ENCODE data around the gene PYM1. TPM values are rescaled to one million over a fixed set of nuclear protein-coding genes. Genes with fewer than 3 reads are reported as not detected.
A peak's percentile ranks its signal among the peaks of the same experiment; 100 is the strongest.

The PYM1 gene
- total RNA-seq, 2 experiments from 2014 or later: 22.1 to 22.9 TPM

DNA sequence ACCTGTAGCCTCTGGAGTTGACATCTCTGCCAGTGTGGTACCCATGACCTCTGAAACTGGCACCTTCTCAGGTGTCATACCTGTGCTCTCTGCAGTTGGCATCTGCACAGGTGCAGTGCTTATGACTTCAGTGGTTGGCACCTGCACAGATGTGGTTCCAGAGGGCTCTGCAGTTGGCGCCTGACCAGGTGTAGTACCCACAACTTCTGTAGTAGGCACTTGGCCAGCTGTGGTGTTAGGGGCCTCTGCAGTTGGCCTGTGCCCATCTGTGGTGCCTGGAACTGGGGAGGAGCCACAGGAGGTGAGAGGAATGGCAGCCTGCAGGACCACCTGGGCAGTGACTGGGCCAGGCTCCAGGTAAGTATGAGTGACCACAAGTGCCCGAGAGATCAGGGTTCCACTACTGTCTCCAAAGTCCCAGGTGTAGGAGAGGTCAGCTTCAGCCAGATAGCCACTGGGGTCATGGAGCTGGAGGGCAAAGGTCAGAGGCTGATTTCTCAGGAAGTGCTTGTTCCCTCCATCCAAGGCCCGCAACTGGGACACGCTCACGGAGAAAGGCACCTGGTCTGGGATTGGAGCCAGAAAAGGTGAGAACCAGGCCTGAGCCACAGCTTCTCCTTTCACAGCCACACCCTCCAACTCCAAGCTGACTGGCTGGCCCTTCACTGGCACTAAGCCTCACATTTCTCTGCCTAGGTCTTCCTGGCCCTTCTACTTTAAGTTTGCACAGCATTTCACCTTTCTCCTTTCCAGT, 29.6 kb upstream of the PYM1 start:
- ATAC-seq: no peak
- no peak overlapping the region for H3K4me3 Mint-ChIP-seq
- H3K36me3 Mint-ChIP-seq (ENCODE audit: low read depth): peaks cover 18% of the 10 kb centered on the region
- peak overlapping the region; percentile 37 for H3K27ac Mint-ChIP-seq
- DNase-seq: no peak
- ChIA-PET CTCF (interaction anchor here (0.7 to 1.8 kb wide), 7 partner anchors 9 to 219 kb away, joined by 3 to 6 read pairs (median 3); partner anchors contain the start of gene PMEL), POLR2A (interaction anchor here (0.6 to 5.9 kb wide), 7 partner anchors 10 to 227 kb away, joined by 3 to 46 read pairs (median 4); partner anchors contain the start of genes CDK2, PMEL and RAB5B)
- intact Hi-C loops (cut with micrococcal nuclease): no loop called here
- peaks cover 15% of the 10 kb centered on the region for H3K4me1 Mint-ChIP-seq (ENCODE audit: low read depth)
- TF ChIP-seq, protein P1, sequence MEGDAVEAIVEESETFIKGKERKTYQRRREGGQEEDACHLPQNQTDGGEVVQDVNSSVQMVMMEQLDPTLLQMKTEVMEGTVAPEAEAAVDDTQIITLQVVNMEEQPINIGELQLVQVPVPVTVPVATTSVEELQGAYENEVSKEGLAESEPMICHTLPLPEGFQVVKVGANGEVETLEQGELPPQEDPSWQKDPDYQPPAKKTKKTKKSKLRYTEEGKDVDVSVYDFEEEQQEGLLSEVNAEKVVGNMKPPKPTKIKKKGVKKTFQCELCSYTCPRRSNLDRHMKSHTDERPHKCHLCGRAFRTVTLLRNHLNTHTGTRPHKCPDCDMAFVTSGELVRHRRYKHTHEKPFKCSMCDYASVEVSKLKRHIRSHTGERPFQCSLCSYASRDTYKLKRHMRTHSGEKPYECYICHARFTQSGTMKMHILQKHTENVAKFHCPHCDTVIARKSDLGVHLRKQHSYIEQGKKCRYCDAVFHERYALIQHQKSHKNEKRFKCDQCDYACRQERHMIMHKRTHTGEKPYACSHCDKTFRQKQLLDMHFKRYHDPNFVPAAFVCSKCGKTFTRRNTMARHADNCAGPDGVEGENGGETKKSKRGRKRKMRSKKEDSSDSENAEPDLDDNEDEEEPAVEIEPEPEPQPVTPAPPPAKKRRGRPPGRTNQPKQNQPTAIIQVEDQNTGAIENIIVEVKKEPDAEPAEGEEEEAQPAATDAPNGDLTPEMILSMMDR (IDR thresholded peaks at IDR 0.05): no peak
- H3K27me3 Mint-ChIP-seq: no peaks in the 10 kb centered on the region
- no peaks in the 10 kb centered on the region for H3K9me3 Mint-ChIP-seq

DNA sequence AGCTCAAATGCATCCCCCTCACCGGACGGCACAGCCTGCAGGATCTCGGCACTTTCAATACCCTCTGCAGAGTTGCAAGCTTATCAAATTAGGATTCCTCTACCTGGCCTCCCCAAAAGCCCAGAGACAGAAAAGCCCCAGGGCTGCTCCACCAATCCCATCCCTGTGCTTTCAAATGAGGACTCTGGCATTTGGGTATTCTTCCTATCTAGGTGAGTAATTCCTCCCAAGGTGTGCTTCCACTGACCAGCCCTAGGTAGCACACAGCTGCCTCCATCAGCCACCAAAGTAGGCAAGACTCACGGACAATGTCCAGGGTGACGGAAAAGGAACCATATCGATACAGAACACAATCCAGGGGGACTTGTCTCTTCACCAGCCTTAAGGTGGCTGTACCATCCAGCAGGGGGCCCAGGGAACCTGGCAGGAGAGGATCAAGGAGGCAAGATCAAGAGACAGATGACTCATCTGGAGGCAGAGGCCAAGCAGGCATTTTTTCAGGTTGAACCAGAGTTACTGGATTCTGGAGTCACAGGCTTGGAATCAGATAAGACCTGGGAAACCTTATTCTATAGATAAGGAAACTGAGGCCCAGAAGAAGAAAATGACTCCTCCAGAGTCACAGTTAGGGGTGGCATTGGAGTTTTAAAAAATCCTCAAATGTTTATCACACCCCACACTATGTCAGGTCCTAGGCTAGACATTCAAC, 28.3 kb upstream of the PYM1 start:
- Mint-ChIP-seq H3K4me1 (ENCODE audit: low read depth) (peaks cover 15% of the 10 kb centered on the region), H3K9me3 (no peaks in the 10 kb centered on the region)
- POLR2A ChIA-PET: interaction anchor here (0.5 to 5.9 kb wide), 7 partner anchors 9 to 300 kb away, joined by 3 to 46 read pairs (median 4); partner anchors contain the start of genes CDK2 and PMEL

GRCh38 chr12:55955344-55955743, 27.6 kb upstream of the PYM1 start:
- ATAC-seq: no peak
- Mint-ChIP-seq H3K4me1 (ENCODE audit: low read depth) (peaks cover 15% of the 10 kb centered on the region), H3K4me3 (no peak overlapping the region), H3K27me3 (no peaks in the 10 kb centered on the region), H3K9me3 (no peaks in the 10 kb centered on the region), H3K27ac (peak overlapping the region; percentile 60), H3K36me3 (ENCODE audit: low read depth) (peaks cover 31% of the 10 kb centered on the region)
- no peak for DNase-seq
- POLR2A ChIA-PET: interaction anchor here (0.9 to 5.9 kb wide), 5 partner anchors 9 to 90 kb away, joined by 3 to 46 read pairs (median 10); partner anchors contain the start of genes CDK2 and PMEL
- TF ChIP-seq, protein P1 (IDR thresholded peaks at IDR 0.05): no peak
- intact Hi-C loops (cut with micrococcal nuclease): no loop called here
- CTCF ChIA-PET: interaction anchor here (0.9 to 1.8 kb wide), 7 partner anchors 13 to 217 kb away, joined by 3 to 6 read pairs (median 3); no protein-coding TSS in a partner anchor

More for the DNA sequence above, 28.3 kb upstream of the PYM1 start:
- Mint-ChIP-seq H3K4me3 (no peak overlapping the region), H3K27ac (peak overlapping the region; percentile 60), H3K36me3 (ENCODE audit: low read depth) (peaks cover 31% of the 10 kb centered on the region), H3K27me3 (no peaks in the 10 kb centered on the region)
- intact Hi-C loops (cut with micrococcal nuclease): no loop called here
- CTCF ChIA-PET: interaction anchor here (0.9 to 1.8 kb wide), 11 partner anchors 12 to 217 kb away, joined by 3 to 6 read pairs (median 3); no protein-coding TSS in a partner anchor
- ATAC-seq: peak; percentile 74
- TF ChIP-seq, protein P1 (IDR thresholded peaks at IDR 0.05): peak; percentile 41
- peak; percentile 75 for DNase-seq

- DNase-seq: no peak
- no peak overlapping the region for H3K4me3 Mint-ChIP-seq
- ATAC-seq: peak; percentile 45
- H3K4me1 Mint-ChIP-seq (ENCODE audit: low read depth): peaks cover 38% of the 10 kb centered on the region
- H3K9me3 Mint-ChIP-seq: no peaks in the 10 kb centered on the region
- peak overlapping the region; percentile 75 for H3K27ac Mint-ChIP-seq
- TF ChIP-seq, protein P1 (IDR thresholded peaks at IDR 0.05): no peak
- no peaks in the 10 kb centered on the region for H3K27me3 Mint-ChIP-seq
- ChIA-PET POLR2A (interaction anchor here (1.0 to 6.5 kb wide), 3 partner anchors 11 to 199 kb away, joined by 3 to 36 read pairs (median 3); no protein-coding TSS in a partner anchor), CTCF (interaction anchor here (1.3 to 2.1 kb wide), 3 partner anchors 11 to 152 kb away, joined by 4 to 6 read pairs (median 6); no protein-coding TSS in a partner anchor)
- H3K36me3 Mint-ChIP-seq (ENCODE audit: low read depth): peaks cover 66% of the 10 kb centered on the region
- intact Hi-C loops (cut with micrococcal nuclease): no loop called here
Observed at GRCh38 chr12:55946553-55946952, 18.9 kb upstream of the PYM1 start.

All from activated CD8-positive, alpha-beta T cell treated with anti-CD3 and anti-CD28 coated beads for 36 hours (primary cell).